Measurements from ENCODE around the gene FUT8. TPM values are rescaled to one million over a fixed set of nuclear protein-coding genes. Genes with fewer than 3 reads are reported as not detected.

FUT8 gene
- total RNA-seq, 4 donors from 2014 or later, result 29.2 to 55.5 (median 41.1) TPM

DNA sequence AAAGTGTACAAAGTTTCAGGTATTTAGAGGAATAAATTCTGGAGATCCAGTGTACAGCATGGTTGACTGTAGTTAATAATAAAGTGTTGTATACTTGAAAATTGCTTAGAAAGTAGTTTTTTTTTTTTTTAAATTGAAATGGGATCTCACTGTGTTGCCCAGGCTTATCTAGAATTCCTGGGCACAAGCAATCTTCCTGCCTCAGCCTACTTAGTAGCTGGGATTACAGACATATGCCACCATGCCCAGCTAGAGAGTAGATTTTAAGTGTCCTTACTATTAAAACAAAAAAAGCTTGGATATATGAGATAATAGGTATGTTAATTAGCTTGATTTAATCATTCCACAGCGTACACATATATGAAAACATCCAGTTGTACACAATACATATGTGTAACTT is 27.7 kb downstream of the FUT8 start:
- H3K27ac ChIP-seq, result no peak overlapping the region
- intact Hi-C loops (cut with DNase I), result no loop called here
- no peaks in the 10 kb centered on the region for H3K27me3 ChIP-seq
- WGBS, 2 donors, result 98% methylated on average over 1 of the region's 1 CpG
- DNase-seq, result no peak
- H3K4me1 ChIP-seq, result peaks cover 9 to 16% of the 10 kb centered on the region in 2 donors
- TF ChIP-seq, protein P1, sequence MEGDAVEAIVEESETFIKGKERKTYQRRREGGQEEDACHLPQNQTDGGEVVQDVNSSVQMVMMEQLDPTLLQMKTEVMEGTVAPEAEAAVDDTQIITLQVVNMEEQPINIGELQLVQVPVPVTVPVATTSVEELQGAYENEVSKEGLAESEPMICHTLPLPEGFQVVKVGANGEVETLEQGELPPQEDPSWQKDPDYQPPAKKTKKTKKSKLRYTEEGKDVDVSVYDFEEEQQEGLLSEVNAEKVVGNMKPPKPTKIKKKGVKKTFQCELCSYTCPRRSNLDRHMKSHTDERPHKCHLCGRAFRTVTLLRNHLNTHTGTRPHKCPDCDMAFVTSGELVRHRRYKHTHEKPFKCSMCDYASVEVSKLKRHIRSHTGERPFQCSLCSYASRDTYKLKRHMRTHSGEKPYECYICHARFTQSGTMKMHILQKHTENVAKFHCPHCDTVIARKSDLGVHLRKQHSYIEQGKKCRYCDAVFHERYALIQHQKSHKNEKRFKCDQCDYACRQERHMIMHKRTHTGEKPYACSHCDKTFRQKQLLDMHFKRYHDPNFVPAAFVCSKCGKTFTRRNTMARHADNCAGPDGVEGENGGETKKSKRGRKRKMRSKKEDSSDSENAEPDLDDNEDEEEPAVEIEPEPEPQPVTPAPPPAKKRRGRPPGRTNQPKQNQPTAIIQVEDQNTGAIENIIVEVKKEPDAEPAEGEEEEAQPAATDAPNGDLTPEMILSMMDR (IDR thresholded peaks at IDR 0.05), result no peak
- no peak for TF ChIP-seq POLR2A (IDR thresholded peaks at IDR 0.05)
- no peaks in the 10 kb centered on the region for H3K36me3 ChIP-seq
- no peak overlapping the region for H3K4me3 ChIP-seq (replicated peaks in 1 of 3)
- no peaks in the 10 kb centered on the region for H3K9me3 ChIP-seq

DNA sequence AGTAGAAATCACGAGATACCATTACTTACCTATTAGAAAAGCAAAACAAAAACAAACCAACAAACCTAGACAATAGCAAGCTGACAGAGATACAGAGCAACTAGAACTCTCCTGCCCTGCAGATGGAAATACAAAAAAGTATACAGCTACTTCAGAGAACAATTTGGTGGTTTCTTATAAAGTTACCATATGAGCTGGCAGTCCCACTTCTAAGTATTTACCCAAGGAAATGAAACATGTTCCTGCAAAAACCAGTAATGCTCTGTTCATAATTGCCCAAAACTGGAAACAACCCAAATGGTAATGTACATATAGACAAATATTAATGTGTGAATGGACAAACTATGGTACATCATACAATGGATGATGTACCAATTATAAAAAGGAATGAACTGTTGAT is 31.7 kb downstream of the FUT8 start:
- Histone ChIP-seq H3K4me3 (replicated peaks in 1 of 3) (no peak overlapping the region), H3K27ac (no peak overlapping the region), H3K9me3 (no peaks in the 10 kb centered on the region), H3K4me1 (peaks cover 0 to 2% of the 10 kb centered on the region in 2 donors), H3K36me3 (no peaks in the 10 kb centered on the region), H3K27me3 (no peaks in the 10 kb centered on the region)
- intact Hi-C loops (cut with DNase I), result no loop called here
- WGBS, 2 donors, result 95 to 100% methylated on average over 1 of the region's 1 CpG
- no peak for DNase-seq
- TF ChIP-seq, protein P1 (IDR thresholded peaks at IDR 0.05), result no peak
- TF ChIP-seq POLR2A (IDR thresholded peaks at IDR 0.05), result no peak

DNA sequence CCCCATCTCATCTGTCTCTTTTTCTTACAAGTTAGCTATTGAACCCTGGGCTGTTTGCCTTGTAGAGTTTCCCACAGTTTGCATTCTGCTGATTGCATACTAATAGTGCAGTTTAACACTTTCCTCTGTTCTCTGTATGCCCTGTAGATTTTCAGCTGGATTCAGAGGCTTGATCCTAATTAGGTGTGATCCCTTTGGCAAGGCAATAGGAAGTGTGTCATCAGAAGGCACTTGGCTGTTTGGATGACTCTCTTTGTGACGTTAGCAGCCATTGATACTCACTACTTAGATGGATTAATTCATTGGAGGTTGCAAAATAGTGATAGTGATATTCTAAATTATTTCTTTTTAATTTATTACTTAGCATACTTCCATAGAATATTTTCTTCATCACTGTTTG is 33.6 kb downstream of the FUT8 start:
- Histone ChIP-seq H3K9me3 (no peaks in the 10 kb centered on the region), H3K4me3 (replicated peaks in 1 of 3) (no peak overlapping the region), H3K36me3 (no peaks in the 10 kb centered on the region), H3K27ac (no peak overlapping the region), H3K4me1 (no peaks in the 10 kb centered on the region), H3K27me3 (no peaks in the 10 kb centered on the region)
- intact Hi-C loops (cut with DNase I), result no loop called here
- DNase-seq, result no peak
- TF ChIP-seq POLR2A (IDR thresholded peaks at IDR 0.05), result no peak
- TF ChIP-seq, protein P1 (IDR thresholded peaks at IDR 0.05), result no peak
- WGBS, 2 donors, result 70 to 77% methylated on average over 1 of the region's 1 CpG

DNA sequence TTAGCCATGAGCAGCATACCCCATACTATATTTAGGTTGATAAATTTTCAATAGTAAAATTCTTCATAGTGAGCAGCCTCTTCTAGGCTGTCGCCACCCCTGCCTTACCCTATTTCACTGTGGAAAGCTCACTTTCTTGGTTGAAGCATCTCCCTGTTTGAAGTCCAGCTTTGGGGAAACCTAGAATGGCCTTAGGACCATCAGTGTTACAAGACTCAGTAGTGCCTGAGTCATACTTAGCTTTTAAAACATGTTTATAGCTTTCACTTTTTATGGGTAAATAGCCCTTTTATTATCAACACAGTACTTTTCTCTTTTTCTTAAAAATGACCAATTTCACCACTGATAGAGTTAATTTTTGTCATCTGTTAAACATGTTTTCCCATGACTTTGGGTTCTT is 37.1 kb downstream of the FUT8 start:
- no peak overlapping the region for H3K27ac ChIP-seq
- no peaks in the 10 kb centered on the region for H3K27me3 ChIP-seq
- no peaks in the 10 kb centered on the region for H3K9me3 ChIP-seq
- H3K4me1 ChIP-seq, result peaks cover 0 to 10% of the 10 kb centered on the region in 2 donors
- TF ChIP-seq, protein P1 (IDR thresholded peaks at IDR 0.05), result no peak
- no peak for TF ChIP-seq POLR2A (IDR thresholded peaks at IDR 0.05)
- intact Hi-C loops (cut with DNase I), result no loop called here
- H3K4me3 ChIP-seq (replicated peaks in 1 of 3), result no peak overlapping the region
- WGBS, 2 donors, result 98 to 100% methylated on average over 1 of the region's 1 CpG
- H3K36me3 ChIP-seq, result no peaks in the 10 kb centered on the region
- no peak for DNase-seq

DNA sequence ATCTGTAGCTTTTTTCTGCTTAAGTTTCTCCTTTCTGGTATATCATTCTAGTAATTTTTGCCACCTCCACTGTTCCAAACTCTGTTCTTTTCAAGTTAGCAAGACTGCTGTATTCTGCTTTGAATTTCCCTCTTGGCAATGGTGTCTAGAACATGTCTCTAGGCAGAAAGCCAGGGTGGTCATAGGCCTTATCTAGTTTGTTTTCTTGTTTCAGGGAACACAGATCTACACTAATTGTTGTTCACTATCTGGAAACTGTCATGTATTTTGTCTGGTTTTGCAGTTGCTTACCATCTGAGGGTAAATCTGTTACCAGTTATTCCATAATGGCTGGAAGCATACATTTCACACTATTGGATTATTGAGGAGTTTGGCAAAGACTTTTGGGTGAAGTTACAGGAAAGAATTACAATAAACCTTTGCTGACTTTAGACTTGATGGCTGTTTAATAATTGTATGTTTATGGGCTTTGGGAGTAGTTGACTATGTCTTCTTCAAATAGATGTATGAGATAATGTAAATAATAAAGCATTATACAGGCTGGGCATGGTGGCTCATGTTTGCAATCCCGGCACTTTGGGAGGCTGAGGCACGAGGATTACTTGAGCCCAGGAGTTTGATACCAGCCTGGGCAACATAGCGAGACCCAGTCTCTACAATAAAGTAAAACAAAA is 41.4 kb downstream of the FUT8 start:
- H3K9me3 ChIP-seq, result no peaks in the 10 kb centered on the region
- no peaks in the 10 kb centered on the region for H3K27me3 ChIP-seq
- TF ChIP-seq, protein P1 (IDR thresholded peaks at IDR 0.05), result no peak
- TF ChIP-seq POLR2A (IDR thresholded peaks at IDR 0.05), result no peak
- H3K4me1 ChIP-seq, result peaks cover 0 to 10% of the 10 kb centered on the region in 2 donors
- no peak for DNase-seq
- WGBS, 2 donors, result 98% methylated on average over 3 of the region's 3 CpGs
- no peaks in the 10 kb centered on the region for H3K36me3 ChIP-seq
- intact Hi-C loops (cut with DNase I), result no loop called here
- H3K27ac ChIP-seq, result no peak overlapping the region
- no peak overlapping the region for H3K4me3 ChIP-seq (replicated peaks in 1 of 3)

Data from thyroid gland (tissue), 4 donors.